ENCODE measurements around the gene ZNF550. TPM values are rescaled to one million over a fixed set of nuclear protein-coding genes. Genes with fewer than 3 reads are reported as not detected.

The ZNF550 gene
- total and polyA plus RNA-seq, 2 donors (not counting 3 experiments of a cell fraction or from before 2014, with no cell fraction given) = 2.0 to 8.4 TPM

GRCh38 chr19:57537953-57538547, 21.6 kb downstream of the ZNF550 start:
- no peaks in the 10 kb centered on the region for H3K9me1 ChIP-seq (replicated peaks; ENCODE audit: control insufficient read depth, extremely low read depth, insufficient read depth, low read length)
- peaks cover 2 to 22% of the 10 kb centered on the region in 2 experiments for H3K36me3 ChIP-seq (ENCODE audit: control insufficient read depth in 2 of 2, extremely low read depth in 1 of 2, insufficient read depth in 2 of 2, low read length in 2 of 2)
- no peaks in the 10 kb centered on the region for H4K20me1 ChIP-seq (replicated peaks; ENCODE audit: control insufficient read depth, extremely low read depth, insufficient read depth, low read length)
- H3K4me3 ChIP-seq (replicated peaks in 1 of 3; ENCODE audit: insufficient read depth in 1 of 3, low read depth in 1 of 3, low read length in 3 of 3) = no peak overlapping the region
- no peak overlapping the region for H3K9ac ChIP-seq (replicated peaks; ENCODE audit: extremely low read depth, insufficient read depth, low read length)
- H3K9me3 ChIP-seq (replicated peaks; ENCODE audit: control insufficient read depth, insufficient read depth, low read length) = peaks cover 33% of the 10 kb centered on the region
- H3K4me1 ChIP-seq (ENCODE audit: control insufficient read depth, extremely low read depth, insufficient read depth, low read length) = no peaks in the 10 kb centered on the region
- DNase-seq (ENCODE audit: low read depth, low spot score) (no peak), FAIRE-seq (no peak)
- H3K4me2 ChIP-seq (ENCODE audit: insufficient read depth, low read length) = no peak overlapping the region
- intact Hi-C loops (cut with micrococcal nuclease) (no loop called here), dilution Hi-C loops (cut with MboI; ENCODE audit: extremely low pct_ligation_motif_present, low sequenced_read_pairs) (no loop called here)
- H3K27ac ChIP-seq (ENCODE audit: insufficient read depth, low read depth, low read length) = no peak overlapping the region
- no peak overlapping the region for H2AFZ ChIP-seq (ENCODE audit: low read depth, low read length)
- ChIA-PET POLR2A (no interaction called here), CTCF (no interaction called here)
- no peak for TF ChIP-seq POLR2A (IDR thresholded peaks at IDR 0.05; ENCODE audit: low read depth, low read length)
- TF ChIP-seq MYC (IDR thresholded peaks at IDR 0.05; ENCODE audit: low read depth, low read length) = no peak
- BruUV-seq (replicated peaks) = no TSS peak
- no peaks in the 10 kb centered on the region for H3K79me2 ChIP-seq (ENCODE audit: control insufficient read depth, insufficient read depth, low read length)
- no peaks in the 10 kb centered on the region for H3K27me3 ChIP-seq (ENCODE audit: control insufficient read depth in 2 of 2, insufficient read depth in 2 of 2, low read length in 2 of 2)

GRCh38 chr19:57527136-57527881, 32.4 kb downstream of the ZNF550 start, which contains the start of gene ZNF549:
Gene ZNF549, plus strand, starts transcription at chr19:57527356. Its CDS starts 218 bp downstream, at chr19:57527574.
- Histone ChIP-seq H3K27ac (ENCODE audit: insufficient read depth, low read depth, low read length) (peak within 1 kb of the TSS; percentile 7), H2AFZ (ENCODE audit: low read depth, low read length) (peak within 1 kb of the TSS; percentile 92), H3K27me3 (ENCODE audit: control insufficient read depth in 2 of 2, insufficient read depth in 2 of 2, low read length in 2 of 2) (no peaks in the 10 kb centered on the region), H4K20me1 (replicated peaks; ENCODE audit: control insufficient read depth, extremely low read depth, insufficient read depth, low read length) (no peaks in the 10 kb centered on the region), H3K9ac (replicated peaks; ENCODE audit: extremely low read depth, insufficient read depth, low read length) (peak within 1 kb of the TSS; percentile 41), H3K36me3 (ENCODE audit: control insufficient read depth in 2 of 2, extremely low read depth in 1 of 2, insufficient read depth in 2 of 2, low read length in 2 of 2) (peaks cover 0 to 3% of the 10 kb centered on the region in 2 experiments), H3K9me1 (replicated peaks; ENCODE audit: control insufficient read depth, extremely low read depth, insufficient read depth, low read length) (no peaks in the 10 kb centered on the region), H3K4me1 (ENCODE audit: control insufficient read depth, extremely low read depth, insufficient read depth, low read length) (peaks cover 3% of the 10 kb centered on the region), H3K79me2 (ENCODE audit: control insufficient read depth, insufficient read depth, low read length) (no peaks in the 10 kb centered on the region), H3K4me2 (ENCODE audit: insufficient read depth, low read length) (peak within 1 kb of the TSS; percentile 37), H3K9me3 (replicated peaks; ENCODE audit: control insufficient read depth, insufficient read depth, low read length) (no peaks in the 10 kb centered on the region), H3K4me3 (replicated peaks in 1 of 3; ENCODE audit: insufficient read depth in 1 of 3, low read depth in 1 of 3, low read length in 3 of 3) (peak within 1 kb of the TSS; percentile 47 to 69 (median 63))
- peak; percentile 93 for FAIRE-seq
- BruUV-seq (replicated peaks) = TSS peak; percentile 69
- no peak for TF ChIP-seq MYC (IDR thresholded peaks at IDR 0.05; ENCODE audit: low read depth, low read length)
- TF ChIP-seq GATA2 (IDR thresholded peaks at IDR 0.05; ENCODE audit: insufficient read depth, insufficient read length, low read depth, low read length) = no peak
- TF ChIP-seq CTCF (IDR thresholded peaks at IDR 0.05; ENCODE audit: extremely low read depth in 1 of 2, insufficient read depth in 1 of 2, low read depth in 1 of 2, low read length in 2 of 2) = no peak
- no peak for TF ChIP-seq MAX (IDR thresholded peaks at IDR 0.05; ENCODE audit: insufficient read depth, insufficient read length)
- TF ChIP-seq EZH2 (IDR thresholded peaks at IDR 0.05; ENCODE audit: borderline replicate concordance, low read depth, low read length, severe bottlenecking) = no peak
- TF ChIP-seq POLR2A (IDR thresholded peaks at IDR 0.05; ENCODE audit: low read depth, low read length) = no peak
- TF ChIP-seq JUN (IDR thresholded peaks at IDR 0.05; ENCODE audit: borderline replicate concordance, insufficient read depth, insufficient read length, low read depth) = no peak
- TF ChIP-seq FOS (IDR thresholded peaks at IDR 0.05; ENCODE audit: borderline replicate concordance, insufficient read depth, low read length) = no peak
- no peak for TF ChIP-seq POLR2AphosphoS5 (IDR thresholded peaks at IDR 0.05; ENCODE audit: insufficient read depth, low read depth, low read length)
- ChIA-PET CTCF (no interaction called here), POLR2A (interaction anchor here (1.3 kb wide), 1 partner anchor 28 kb away, joined by 4 read pairs; the partner anchor contains the start of gene ZNF773)
- dilution Hi-C loops (cut with MboI; ENCODE audit: extremely low pct_ligation_motif_present, low sequenced_read_pairs) = no loop called here
- DNase-seq (ENCODE audit: low read depth, low spot score) = peak; percentile 86
- intact Hi-C loops (cut with micrococcal nuclease) = loop anchor here (2.0 to 5.0 kb wide), 2 partner anchors 29 to 50 kb away; partner anchors contain the start of genes ZNF416 and ZNF773

Data from endothelial cell of umbilical vein (primary cell).